ENCODE results near the gene GTF2E1. TPM values are rescaled to one million over a fixed set of nuclear protein-coding genes. Genes with fewer than 3 reads are reported as not detected.
"Not testable (repeated sequence)": the region's sequence is repeated elsewhere in the genome, so short reads cannot be mapped to it uniquely, and the experiment has no call there.

The GTF2E1 gene
- total RNA-seq, 1 experiment from 2014 or later: 32.3 TPM

- DNase-seq: no peak
- H3K27me3 ChIP-seq: no peaks in the 10 kb centered on the region
These were observed 727 bp upstream of the GTF2E1 start for GRCh38 chr3:120741837-120742197.

GRCh38 chr3:120742849-120743365 is 363 bp downstream of the GTF2E1 start:
- H3K27me3 ChIP-seq: no peaks in the 10 kb centered on the region

More at GRCh38 chr3:120741837-120742197, 727 bp upstream of the GTF2E1 start:
- Histone ChIP-seq H3K9me3 (replicated peaks) (no peaks in the 10 kb centered on the region), H3K4me1 (0 out of 2 replicates have a peak, but pooled peaks cover 6% of the 10 kb centered on the region), H3K4me3 (peak overlapping the region; percentile 94), H3K27ac (peak overlapping the region; percentile 96), H3K36me3 (no peaks in the 10 kb centered on the region; the same call in 1 of the 2 replicates)

GRCh38 chr3:120743556-120744195 is 1.1 kb downstream of the GTF2E1 start:
- H3K36me3 ChIP-seq: no peaks in the 10 kb centered on the region; the same call in 1 of the 2 replicates
- peak overlapping the region; percentile 96 for H3K27ac ChIP-seq
- no peaks in the 10 kb centered on the region for H3K27me3 ChIP-seq
- peak in 1 of 2 experiments; percentile 24 for DNase-seq
- 0 out of 2 replicates have a peak, but pooled peaks cover 6% of the 10 kb centered on the region for H3K4me1 ChIP-seq
- H3K9me3 ChIP-seq (replicated peaks): peaks cover 4% of the 10 kb centered on the region
- peak overlapping the region; percentile 94 for H3K4me3 ChIP-seq

More at GRCh38 chr3:120742849-120743365, 363 bp downstream of the GTF2E1 start:
- DNase-seq: peak; percentile 49 to 59
- Histone ChIP-seq H3K36me3 (no peaks in the 10 kb centered on the region; the same call in 1 of the 2 replicates), H3K9me3 (replicated peaks) (peaks cover 4% of the 10 kb centered on the region), H3K4me3 (peak overlapping the region; percentile 94), H3K4me1 (0 out of 2 replicates have a peak, but pooled peaks cover 6% of the 10 kb centered on the region), H3K27ac (peak overlapping the region; percentile 96)

GRCh38 chr3:120745466-120745865 is 2.9 kb downstream of the GTF2E1 start:
- no peak for DNase-seq
- Histone ChIP-seq H3K27me3 (no peaks in the 10 kb centered on the region), H3K4me1 (0 out of 2 replicates have a peak, but pooled peaks cover 6% of the 10 kb centered on the region), H3K36me3 (peaks cover 1% of the 10 kb centered on the region), H3K4me3 (no peak overlapping the region), H3K9me3 (replicated peaks) (peaks cover 4% of the 10 kb centered on the region), H3K27ac (no peak overlapping the region)

- H3K4me3 ChIP-seq: no peak overlapping the region
- no peaks in the 10 kb centered on the region for H3K27me3 ChIP-seq
- DNase-seq: no peak
- no peak overlapping the region for H3K27ac ChIP-seq
- H3K36me3 ChIP-seq: peaks cover 21% of the 10 kb centered on the region
- H3K9me3 ChIP-seq (replicated peaks): peaks cover 4% of the 10 kb centered on the region
- no peaks in the 10 kb centered on the region for H3K4me1 ChIP-seq
These were observed 7.3 kb downstream of the GTF2E1 start for GRCh38 chr3:120749843-120750242.

GRCh38 chr3:120752230-120752629 is 9.7 kb downstream of the GTF2E1 start:
- Histone ChIP-seq H3K36me3 (peaks cover 30% of the 10 kb centered on the region), H3K27me3 (no peaks in the 10 kb centered on the region), H3K9me3 (replicated peaks) (peaks cover 4% of the 10 kb centered on the region), H3K4me3 (no peak overlapping the region), H3K4me1 (no peaks in the 10 kb centered on the region), H3K27ac (no peak overlapping the region)
- DNase-seq: no peak

GRCh38 chr3:120752865-120753264 is 10.3 kb downstream of the GTF2E1 start:
- Histone ChIP-seq H3K4me3 (no peak overlapping the region), H3K4me1 (no peaks in the 10 kb centered on the region), H3K27ac (no peak overlapping the region), H3K9me3 (replicated peaks) (no peaks in the 10 kb centered on the region), H3K36me3 (peaks cover 31% of the 10 kb centered on the region), H3K27me3 (no peaks in the 10 kb centered on the region)
- no peak for DNase-seq

- peaks cover 31% of the 10 kb centered on the region for H3K36me3 ChIP-seq
- no peaks in the 10 kb centered on the region for H3K27me3 ChIP-seq
- H3K4me3 ChIP-seq: no peak overlapping the region
- no peak for DNase-seq
- no peaks in the 10 kb centered on the region for H3K4me1 ChIP-seq
- H3K27ac ChIP-seq: no peak overlapping the region
- peaks cover 3% of the 10 kb centered on the region; the same call in 1 of the 2 replicates for H3K9me3 ChIP-seq (replicated peaks)
These were observed 11.3 kb downstream of the GTF2E1 start for GRCh38 chr3:120753810-120754209.

GRCh38 chr3:120756061-120756460 is 13.5 kb downstream of the GTF2E1 start:
- Histone ChIP-seq H3K27me3 (no peaks in the 10 kb centered on the region), H3K36me3 (peaks cover 25% of the 10 kb centered on the region), H3K4me3 (no peak overlapping the region), H3K27ac (no peak overlapping the region), H3K9me3 (replicated peaks) (peaks cover 6% of the 10 kb centered on the region; the same call in 1 of the 2 replicates), H3K4me1 (no peaks in the 10 kb centered on the region)
- no peak for DNase-seq

GRCh38 chr3:120758551-120758950 is 16.0 kb downstream of the GTF2E1 start:
- H3K36me3 ChIP-seq: peaks cover 14% of the 10 kb centered on the region
- H3K27me3 ChIP-seq; H3K9me3 ChIP-seq (replicated peaks); H3K4me1 ChIP-seq; DNase-seq; H3K27ac ChIP-seq; H3K4me3 ChIP-seq: not testable (repeated sequence)

- Histone ChIP-seq H3K4me1 (no peaks in the 10 kb centered on the region), H3K27ac (no peak overlapping the region)
- no peak for DNase-seq
These were observed 20.1 kb downstream of the GTF2E1 start for GRCh38 chr3:120762615-120763014.

GRCh38 chr3:120763601-120764000 is 21.1 kb downstream of the GTF2E1 start:
- H3K27me3 ChIP-seq: no peaks in the 10 kb centered on the region
- DNase-seq: no peak
- H3K9me3 ChIP-seq (replicated peaks): peaks cover 4% of the 10 kb centered on the region; the same call in 1 of the 2 replicates
- H3K4me3 ChIP-seq: no peak overlapping the region
- H3K36me3 ChIP-seq: no peaks in the 10 kb centered on the region; the same call in none of the 2 replicates
- no peak overlapping the region for H3K27ac ChIP-seq
- H3K4me1 ChIP-seq: no peaks in the 10 kb centered on the region

More at GRCh38 chr3:120762615-120763014, 20.1 kb downstream of the GTF2E1 start:
- Histone ChIP-seq H3K27me3 (no peaks in the 10 kb centered on the region), H3K4me3 (no peak overlapping the region), H3K9me3 (replicated peaks) (peaks cover 6% of the 10 kb centered on the region; the same call in 1 of the 2 replicates), H3K36me3 (no peaks in the 10 kb centered on the region; the same call in none of the 2 replicates)

GRCh38 chr3:120764206-120764605 is 21.7 kb downstream of the GTF2E1 start:
- Histone ChIP-seq H3K36me3 (no peaks in the 10 kb centered on the region), H3K9me3 (replicated peaks) (no peaks in the 10 kb centered on the region; the same call in 1 of the 2 replicates)
- peak in 1 of 2 experiments; percentile 21 for DNase-seq

GRCh38 chr3:120765830-120766493 is 23.4 kb downstream of the GTF2E1 start:
- DNase-seq: no peak

More at GRCh38 chr3:120764206-120764605, 21.7 kb downstream of the GTF2E1 start:
- Histone ChIP-seq H3K4me3 (no peak overlapping the region), H3K27ac (no peak overlapping the region), H3K27me3 (no peaks in the 10 kb centered on the region), H3K4me1 (no peaks in the 10 kb centered on the region)

GRCh38 chr3:120766576-120766975 is 24.0 kb downstream of the GTF2E1 start:
- H3K27me3 ChIP-seq: no peaks in the 10 kb centered on the region
- H3K27ac ChIP-seq: no peak overlapping the region
- H3K4me3 ChIP-seq: no peak overlapping the region
- no peaks in the 10 kb centered on the region for H3K4me1 ChIP-seq
- DNase-seq: no peak
- H3K36me3 ChIP-seq: peaks cover 4% of the 10 kb centered on the region; the same call in 1 of the 2 replicates
- no peaks in the 10 kb centered on the region for H3K9me3 ChIP-seq (replicated peaks)

More at GRCh38 chr3:120765830-120766493, 23.4 kb downstream of the GTF2E1 start:
- H3K9me3 ChIP-seq (replicated peaks): no peaks in the 10 kb centered on the region
- no peaks in the 10 kb centered on the region for H3K4me1 ChIP-seq
- no peak overlapping the region for H3K27ac ChIP-seq
- no peaks in the 10 kb centered on the region for H3K27me3 ChIP-seq
- H3K36me3 ChIP-seq: 0 out of 2 replicates have a peak, but pooled peaks cover 4% of the 10 kb centered on the region
- no peak overlapping the region for H3K4me3 ChIP-seq

All from SJCRH30 (cell line).